OCI-LY7 (cell line): ENCODE measurements around the gene SRSF10. TPM values are rescaled to one million over a fixed set of nuclear protein-coding genes. Genes with fewer than 3 reads are reported as not detected.

Source experiments
- BruUV-seq: library from RNA; stranded (reverse); fragments of 400-500 nt; replicated peaks from 2 replicates; lab custom pipeline; 2021; lab: Mats Ljungman, UMichigan
- CTCF ChIA-PET: fragments of 300-600 bp; sonication (Branson Sonifier 250); formaldehyde crosslinking; loops from one replicate; lab custom pipeline; 2022; ENCODE audit warnings: antibody characterized with exemption; ENCODE audit not compliant: unreplicated experiment; lab: Charles Lee
- POLR2A ChIA-PET: fragments of 300-600 bp; sonication (Branson Sonifier 250); formaldehyde crosslinking; loops from one replicate; lab custom pipeline; 2022; ENCODE audit warnings: antibody characterized with exemption; lab: Charles Lee
- DNase-seq: peaks from one replicate; pipeline ENCODE4 v3.0.0-alpha.2; 2015; ENCODE audit warnings: low spot score
- H2AFZ ChIP-seq: fragments of 200-600 bp; sonication (generic), shearing (Covaris generic); 2 replicates; pipeline ENCODE4 v1.6.1; 2014; ENCODE audit warnings: mild to moderate bottlenecking, antibody characterized with exemption, low read length, moderate library complexity
- H3K27ac ChIP-seq: fragments of 200-600 bp; sonication (generic); 2 replicates; pipeline ENCODE4 v1.5.1; 2014; ENCODE audit warnings: mixed run types, low read depth, mild to moderate bottlenecking, moderate library complexity, low read length, inconsistent platforms; ENCODE audit not compliant: poor library complexity, severe bottlenecking
- H3K36me3 ChIP-seq: fragments of 200-600 bp; sonication (generic); 2 replicates; pipeline ENCODE4 v1.6.1; 2014; ENCODE audit warnings: mild to moderate bottlenecking, antibody characterized with exemption, low read length, moderate library complexity, mixed read lengths; ENCODE audit not compliant: insufficient read depth
- H3K4me1 ChIP-seq: fragments of 200-600 bp; sonication (generic); 2 replicates; pipeline ENCODE4 v1.5.1; 2014; ENCODE audit warnings: mild to moderate bottlenecking, low read length; ENCODE audit not compliant: insufficient read depth, poor library complexity, severe bottlenecking
- H3K4me2 ChIP-seq: fragments of 200-600 bp; sonication (generic); 2 replicates; pipeline ENCODE4 v1.6.1; 2014; ENCODE audit warnings: mild to moderate bottlenecking, low read length
- H3K4me3 ChIP-seq: fragments of 200-600 bp; sonication (generic); 2 replicates; pipeline ENCODE4 v1.5.1; 2014; ENCODE audit warnings: mild to moderate bottlenecking, low read depth, low read length; ENCODE audit not compliant: poor library complexity, severe bottlenecking
- H3K79me2 ChIP-seq: fragments of 200-600 bp; sonication (generic); 2 replicates; pipeline ENCODE4 v1.6.1; 2016; ENCODE audit warnings: low read depth, mild to moderate bottlenecking, low read length, moderate library complexity, mixed read lengths; ENCODE audit not compliant: insufficient read depth
- H3K9me2 ChIP-seq: fragments of 200-600 bp; sonication (generic); 2 replicates; pipeline ENCODE4 v1.6.1; 2016; ENCODE audit warnings: mild to moderate bottlenecking, low read length, mixed read lengths; ENCODE audit not compliant: insufficient read depth
- H3K9me3 ChIP-seq: fragments of 200-600 bp; sonication (generic); 2 replicates; pipeline ENCODE4 v1.6.1; 2014; ENCODE audit warnings: mild to moderate bottlenecking, mixed run types, low read length, mixed read lengths
- H4K20me1 ChIP-seq: fragments of 200-600 bp; sonication (generic); 2 replicates; pipeline ENCODE4 v1.6.1; 2014; ENCODE audit warnings: mild to moderate bottlenecking, antibody characterized with exemption, low read length, moderate library complexity, mixed read lengths; ENCODE audit not compliant: insufficient read depth
- CTCF ChIP-seq: fragments of 200-600 bp; sonication (generic); conservative IDR thresholded peaks from 2 replicates; pipeline ENCODE4 v1.5.1; 2014; ENCODE audit warnings: mild to moderate bottlenecking, antibody characterized with exemption, low read length, moderate library complexity, mixed read lengths
- EZH2phosphoT487 ChIP-seq: fragments of 200-600 bp; sonication (generic); IDR thresholded peaks from 2 replicates; pipeline ENCODE4 v1.6.1; 2018; ENCODE audit warnings: low read depth, borderline replicate concordance, mild to moderate bottlenecking, mixed run types, antibody characterized with exemption, low read length, moderate library complexity, mixed read lengths
- intact Hi-C: fragments of 100-400 bp; cut with micrococcal nuclease; formaldehyde crosslinking; loops from one replicate; pipeline ENCODE4 v1.10.0; 2022; ENCODE audit not compliant: unreplicated experiment
- total RNA-seq, 2 experiments: library from RNA; depleted of rRNA in 1 of 2; stranded (reverse); fragments of >200 nt in 1 of 2; shearing (Covaris generic) in 1 of 2; gene quantifications; 2 replicates each; pipeline ENCODE4 v1.2.3, GENCODE V29; 2014 to 2022

The SRSF10 gene
- total RNA-seq, 2 experiments from 2014 or later: 229 to 335 TPM

GRCh38 chr1:24005163-24005562 lies 25.0 kb upstream of the SRSF10 start:
- H3K4me3 ChIP-seq: no peak overlapping the region
- no peak for DNase-seq
- no peaks in the 10 kb centered on the region for H3K4me1 ChIP-seq
- no peak overlapping the region for H3K4me2 ChIP-seq
- no TSS peak for BruUV-seq
- no peak overlapping the region for H2AFZ ChIP-seq
- intact Hi-C loops: no loop called here
- no peaks in the 10 kb centered on the region for H3K9me2 ChIP-seq
- H4K20me1 ChIP-seq: no peaks in the 10 kb centered on the region
- POLR2A ChIA-PET: no interaction called here
- peaks cover 5% of the 10 kb centered on the region; the same call in 1 of the 2 replicates for H3K9me3 ChIP-seq
- CTCF ChIA-PET: no interaction called here
- H3K79me2 ChIP-seq: no peaks in the 10 kb centered on the region
- H3K36me3 ChIP-seq: no peaks in the 10 kb centered on the region
- no peak overlapping the region for H3K27ac ChIP-seq
- TF ChIP-seq EZH2phosphoT487 (no peak), CTCF (no peak)

- no peak overlapping the region for H3K27ac ChIP-seq
- TF ChIP-seq CTCF (no peak), EZH2phosphoT487 (no peak)
- H3K36me3 ChIP-seq: no peaks in the 10 kb centered on the region
- H3K79me2 ChIP-seq: no peaks in the 10 kb centered on the region
- CTCF ChIA-PET: no interaction called here
- POLR2A ChIA-PET: interaction anchor here (0.6 to 1.7 kb wide), 4 partner anchors 10 to 685 kb away, joined by 3 to 5 read pairs (median 3); no protein-coding TSS in a partner anchor
- intact Hi-C loops: no loop called here
- H3K4me2 ChIP-seq: no peak overlapping the region
- no peaks in the 10 kb centered on the region for H3K4me1 ChIP-seq
- BruUV-seq: no TSS peak
- H2AFZ ChIP-seq: no peak overlapping the region
- no peak for DNase-seq
- no peaks in the 10 kb centered on the region for H3K9me2 ChIP-seq
- no peaks in the 10 kb centered on the region for H4K20me1 ChIP-seq
- no peak overlapping the region for H3K4me3 ChIP-seq
- H3K9me3 ChIP-seq: peaks cover 5% of the 10 kb centered on the region; the same call in 1 of the 2 replicates
Measured at GRCh38 chr1:24004132-24004531, 24.0 kb upstream of the SRSF10 start.

- no peaks in the 10 kb centered on the region for H3K36me3 ChIP-seq
- H3K27ac ChIP-seq: no peak overlapping the region
- H2AFZ ChIP-seq: no peak overlapping the region
- H3K9me2 ChIP-seq: no peaks in the 10 kb centered on the region
- H3K4me1 ChIP-seq: no peaks in the 10 kb centered on the region
- H4K20me1 ChIP-seq: no peaks in the 10 kb centered on the region
- H3K79me2 ChIP-seq: no peaks in the 10 kb centered on the region
- peak; percentile 25 for DNase-seq
- no peak overlapping the region for H3K4me3 ChIP-seq
- no TSS peak for BruUV-seq
- H3K9me3 ChIP-seq: peaks cover 5% of the 10 kb centered on the region; the same call in 1 of the 2 replicates
- TF ChIP-seq EZH2phosphoT487 (no peak), CTCF (no peak)
- intact Hi-C loops: no loop called here
- ChIA-PET POLR2A (interaction anchor here (0.6 to 1.7 kb wide), 5 partner anchors 11 to 686 kb away, joined by 3 to 5 read pairs (median 3); no protein-coding TSS in a partner anchor), CTCF (no interaction called here)
- H3K4me2 ChIP-seq: no peak overlapping the region
Measured at GRCh38 chr1:24003331-24003972, 23.3 kb upstream of the SRSF10 start.
